K562 (cell line): ENCODE data around the gene ITGAE. TPM values are rescaled to one million over a fixed set of nuclear protein-coding genes. Genes with fewer than 3 reads are reported as not detected.

Source experiments
- ATAC-seq: fragments of 200-7000 bp; cut with Tn5 transposase; 3 replicates; pipeline ENCODE4 v1.9.1; 2020; ENCODE audit warnings: moderate library complexity
- BruUV-seq: library from RNA; stranded (reverse); fragments of 400-500 nt; replicated peaks from 2 replicates; lab custom pipeline; 2021; lab: Mats Ljungman, UMichigan
- CTCF ChIA-PET: fragments of 300-600 bp; formaldehyde crosslinking; extraction: SDS; loops from one replicate; lab custom pipeline; 2021; ENCODE audit warnings: low intra/inter-chr PET ratio; lab: Yijun Ruan, JAX
- POLR2A ChIA-PET: fragments of 300-600, 350-650 bp; sonication (Branson Sonifier 250); formaldehyde crosslinking; extraction: SDS; loops from one replicate; lab custom pipeline; 2021; ENCODE audit warnings: antibody characterized with exemption, inconsistent platforms; lab: Yijun Ruan, JAX
- DNase-seq, 4 experiments: peaks; one replicate each; pipeline versions ENCODE4 v3.0.0 to v3.0.0-alpha.2; 2011 to 2018; ENCODE audit warnings: low spot score in 3 of 4, mixed read lengths in 3 of 4; ENCODE audit errors: extremely low read depth in 1 of 4
- FAIRE-seq: peaks from 2 replicates; lab custom pipeline; 2011; peaks lifted over from hg19 to GRCh38; lab: Jason Lieb, UNC
- H2AFZ ChIP-seq: 2 replicates; pipeline ENCODE4 v1.6.0; 2011; ENCODE audit warnings: low read depth, low read length, control low read depth, inconsistent platforms
- H3K27ac ChIP-seq: fragments of 200-600 bp; 3 replicates; pipeline ENCODE4 v1.8.0; 2011; ENCODE audit warnings: low read depth, mild to moderate bottlenecking, control low read depth, inconsistent platforms, low read length, moderate library complexity, mixed read lengths; ENCODE audit errors: extremely low read depth
- H3K27me3 ChIP-seq, 2 experiments: fragments of 300-600 bp in 1 of 2; 2 replicates in 1 of 2; 3 replicates in 1 of 2; pipeline versions ENCODE4 v1.6.0 to v1.8.0; 2011; ENCODE audit warnings: inconsistent platforms in 2 of 2, low read length in 2 of 2, mild to moderate bottlenecking in 1 of 2, mixed read lengths in 1 of 2, moderate library complexity in 1 of 2; ENCODE audit not compliant: control insufficient read depth in 2 of 2, insufficient read depth in 2 of 2
- H3K36me3 ChIP-seq: fragments of 300-600 bp; 3 replicates; pipeline ENCODE4 v1.8.0; 2011; ENCODE audit warnings: mild to moderate bottlenecking, low read length, inconsistent platforms; ENCODE audit not compliant: control insufficient read depth, insufficient read depth
- H3K4me1 ChIP-seq, 2 experiments: fragments of 200-600 bp in 1 of 2; replicated peaks in 1 of 2; 2 replicates in 1 of 2; 3 replicates in 1 of 2; pipeline versions ENCODE4 v1.5.1 to v1.8.0; 2011; ENCODE audit warnings: inconsistent platforms in 2 of 2, low read length in 2 of 2, mild to moderate bottlenecking in 1 of 2, mixed read lengths in 1 of 2, moderate library complexity in 1 of 2; ENCODE audit not compliant: control insufficient read depth in 2 of 2, insufficient read depth in 2 of 2
- H3K4me2 ChIP-seq: 2 replicates; pipeline ENCODE4 v1.6.1; 2011; ENCODE audit warnings: low read length, control low read depth, inconsistent platforms, mixed read lengths; ENCODE audit not compliant: insufficient read depth
- H3K4me3 ChIP-seq: fragments of 200-600 bp; sonication (generic), shearing (Covaris generic); 2 replicates; pipeline ENCODE4 v1.5.1; 2016; ENCODE audit warnings: control low read depth, inconsistent platforms
- H3K79me2 ChIP-seq: fragments of 200-600 bp; 3 replicates; pipeline ENCODE4 v1.8.0; 2011; ENCODE audit warnings: low read length, inconsistent platforms; ENCODE audit not compliant: control insufficient read depth, insufficient read depth
- H3K9ac ChIP-seq, 2 experiments: 2 replicates each; pipeline versions ENCODE4 v1.6.0 to v1.6.1; 2011; ENCODE audit warnings: low read depth in 2 of 2, low read length in 2 of 2, control low read depth in 1 of 2, inconsistent platforms in 1 of 2, mild to moderate bottlenecking in 1 of 2, mixed read lengths in 1 of 2; ENCODE audit not compliant: insufficient read depth in 1 of 2
- H3K9me1 ChIP-seq: one replicate; pipeline ENCODE4 v1.6.0; 2011; ENCODE audit warnings: inconsistent platforms, mild to moderate bottlenecking, low read length, moderate library complexity; ENCODE audit not compliant: control insufficient read depth, insufficient read depth
- H3K9me3 ChIP-seq: replicated peaks from 2 replicates; pipeline ENCODE4 v1.5.1; 2011; ENCODE audit warnings: low read depth, low read length, inconsistent platforms; ENCODE audit not compliant: control insufficient read depth, insufficient read depth
- H4K20me1 ChIP-seq: replicated peaks from 2 replicates; pipeline ENCODE4 v1.6.1; 2011; ENCODE audit warnings: low read length, inconsistent platforms, mixed read lengths; ENCODE audit not compliant: control insufficient read depth, insufficient read depth
- GTF2A2 ChIP-seq: IDR thresholded peaks from 2 replicates; pipeline ENCODE4 v1.6.1; 2016; ENCODE audit warnings: mild to moderate bottlenecking, missing genetic modification characterization, missing compliant biosample characterization
- SNAPC5 ChIP-seq: fragments of 250-450 bp; sonication (Bioruptor Pico); IDR thresholded peaks from 2 replicates; pipeline ENCODE4 v1.8.0; 2021; ENCODE audit warnings: moderate library complexity, mild to moderate bottlenecking, inconsistent platforms
- THRAP3 ChIP-seq: fragments of 450-650 bp; IDR thresholded peaks from 2 replicates; pipeline ENCODE4 v1.6.1; 2016; ENCODE audit warnings: mild to moderate bottlenecking, inconsistent platforms, borderline replicate concordance
- ZFP36 ChIP-seq: fragments of 150-350 bp; IDR thresholded peaks from 2 replicates; pipeline ENCODE4 v1.6.1; 2018; ENCODE audit warnings: low read length, low read depth; ENCODE audit not compliant: partially characterized antibody
- ZNF263 ChIP-seq: sonication (generic); formaldehyde crosslinking; IDR thresholded peaks from 2 replicates; pipeline ENCODE4 v1.8.0; 2022; ENCODE audit warnings: mild to moderate bottlenecking, missing genetic modification reagents, borderline replicate concordance
- ZNF76 ChIP-seq: fragments of 250-450 bp; sonication (Bioruptor Pico); IDR thresholded peaks from 2 replicates; pipeline ENCODE4 v1.4.0; 2020; ENCODE audit warnings: mild to moderate bottlenecking, moderate library complexity, borderline replicate concordance
- WGBS: fragments of 100-300 bp; shearing (Covaris generic); methylation state at CpG from one replicate; pipeline ENCODE4 v1.1.6; 2016; ENCODE audit warnings: low coverage, mixed read lengths; ENCODE audit not compliant: insufficient coverage; ENCODE audit errors: missing lambda C conversion rate; 5-methylcytosine and 5-hydroxymethylcytosine counted together
- in situ Hi-C: fragments of 300-500 bp; cut with MboI; formaldehyde crosslinking; loops from 4 replicates; pipeline ENCODE4 v1.15.0; 2018; ENCODE audit warnings: inconsistent platforms, mixed read lengths
- intact Hi-C: fragments of 100-400 bp; cut with micrococcal nuclease; formaldehyde crosslinking; loops from 2 replicates; pipeline ENCODE4 v1.14.2; 2022
- polyA plus RNA-seq, 8 experiments: library from polyadenylated mRNA; depleted of rRNA in 4 of 8; stranded (reverse) in 5 of 8; unstranded in 3 of 8; fragments of >200 nt; fragmentation: Nextera tagmentation in 2 of 8; fragmentation: Illumina TruSeq in 1 of 8; extraction: Ambion mirVana in 2 of 8; extraction: Trizol in 1 of 8; gene quantifications; 2 replicates each; pipeline versions ENCODE4 v1.2.1 to v1.2.3, GENCODE V29; 2011 to 2014; ENCODE audit warnings: inconsistent platforms in 1 of 8, missing spikeins in 1 of 8
- total RNA-seq, 7 experiments: library from RNA; depleted of rRNA in 6 of 7; stranded (reverse); fragments of >200 nt in 6 of 7; fragmentation: Illumina TruSeq in 2 of 7; extraction: Trizol in 2 of 7; gene quantifications; 2 replicates each; pipeline versions ENCODE4 v1.2.1 to v1.2.3, GENCODE V29; 2011 to 2021; ENCODE audit warnings: low replicate concordance in 1 of 7

ITGAE gene
- total and polyA plus RNA-seq, 9 of the 15 experiments (the other 6 are each of a cell fraction or from before 2014, with no cell fraction given) = 14.8 to 160 (median 27.0) TPM

GRCh38 chr17:3679531-3680126 is 121.4 kb downstream of the ITGAE start:
- CTCF ChIA-PET = no interaction called here
- intact Hi-C loops = loop anchor here (10.0 kb wide), 1 partner anchor 635 kb away; no protein-coding TSS in a partner anchor
- 10% methylated on average over 8 of the region's 20 CpGs for WGBS

GRCh38 chr17:3678821-3679530 is 122.0 kb downstream of the ITGAE start:
- no peak for FAIRE-seq
- H4K20me1 ChIP-seq = no peaks in the 10 kb centered on the region
- in situ Hi-C loops = no loop called here
- H3K27ac ChIP-seq = no peak overlapping the region
- H3K4me2 ChIP-seq = no peak overlapping the region
- TF ChIP-seq SNAPC5 (CRISPR knock-in tag) (no peak), THRAP3 (no peak), ZFP36 (peak; percentile 48)
- TF ChIP-seq, all 486 proteins: peak for 1
- Histone ChIP-seq H3K9me1 (no peaks in the 10 kb centered on the region), H3K4me3 (no peak overlapping the region), H3K4me1 (peaks cover 0 to 21% of the 10 kb centered on the region in 2 experiments; a peak in 2 of 5 replicates), H2AFZ (no peak overlapping the region), H3K27me3 (peaks cover 0 to 17% of the 10 kb centered on the region in 2 experiments; a peak in 2 of 5 replicates), H3K36me3 (no peaks in the 10 kb centered on the region), H3K9ac (no peak overlapping the region), H3K79me2 (no peaks in the 10 kb centered on the region), H3K9me3 (no peaks in the 10 kb centered on the region)
- ATAC-seq (no peak), DNase-seq (no peak)
- no TSS peak for BruUV-seq
- ChIA-PET POLR2A (interaction anchor here (0.7 to 1.0 kb wide), 2 partner anchors 10 to 483 kb away, joined by 4 read pairs; no protein-coding TSS in a partner anchor), CTCF (no interaction called here)
- WGBS = 31% methylated on average over 17 of the region's 27 CpGs
- intact Hi-C loops = no loop called here

More at GRCh38 chr17:3679531-3680126, 121.4 kb downstream of the ITGAE start:
- Histone ChIP-seq H3K9me1 (no peaks in the 10 kb centered on the region), H3K4me3 (no peak overlapping the region), H4K20me1 (no peaks in the 10 kb centered on the region), H3K79me2 (no peaks in the 10 kb centered on the region)
- no peak for FAIRE-seq
- TF ChIP-seq ZNF76 (CRISPR knock-in tag) (no peak), GTF2A2 (no peak), ZNF263 (peak; percentile 91)
- TF ChIP-seq, all 486 proteins: peak for 1
- Histone ChIP-seq H3K9ac (no peak overlapping the region), H3K4me1 (peaks cover 0 to 20% of the 10 kb centered on the region in 2 experiments; a peak in 2 of 5 replicates), H3K9me3 (no peaks in the 10 kb centered on the region), H3K4me2 (no peak overlapping the region), H3K27ac (no peak overlapping the region), H2AFZ (no peak overlapping the region), H3K27me3 (peaks cover 0 to 17% of the 10 kb centered on the region in 2 experiments; a peak in 2 of 5 replicates), H3K36me3 (no peaks in the 10 kb centered on the region)
- ATAC-seq (no peak), DNase-seq (no peak)
- BruUV-seq = no TSS peak
- in situ Hi-C loops = loop anchor here (5.0 kb wide), 1 partner anchor 53 kb away; no protein-coding TSS in a partner anchor
- POLR2A ChIA-PET = interaction anchor here (0.7 to 1.0 kb wide), 3 partner anchors 11 to 482 kb away, joined by 4 read pairs; no protein-coding TSS in a partner anchor
